ENCODE measurements around the gene SLC12A8.

GRCh38 chr3:125073390-125073905, 139.1 kb downstream of the SLC12A8 start:
- TF ChIP-seq POLR2A (IDR thresholded peaks at IDR 0.05; ENCODE audit: low read depth, low read length) (no peak), POLR2AphosphoS5 (IDR thresholded peaks at IDR 0.05; ENCODE audit: low read depth, low read length) (no peak)

Measured in GM12892 (cell line).